HepG2 (cell line): ENCODE measurements around the gene SF3B6. TPM values are rescaled to one million over a fixed set of nuclear protein-coding genes. Genes with fewer than 3 reads are reported as not detected.

Experiments used
- ATF7-NPFF ChIP-seq: sonication (generic); formaldehyde crosslinking; IDR thresholded peaks from 2 replicates; pipeline ENCODE4 v1.8.1; 2023; ENCODE audit warnings: mild to moderate bottlenecking, low read depth, missing genetic modification reagents, moderate library complexity
- KDM3A ChIP-seq: IDR thresholded peaks from 2 replicates; pipeline ENCODE4 v1.6.1; 2018; ENCODE audit warnings: low read depth, missing compliant biosample characterization
- KLF11 ChIP-seq: IDR thresholded peaks from 2 replicates; pipeline ENCODE4 v1.6.1; 2016; ENCODE audit warnings: missing compliant biosample characterization
- NFYB ChIP-seq: sonication (generic); formaldehyde crosslinking; IDR thresholded peaks from 2 replicates; pipeline ENCODE4 v1.4.0; 2020; ENCODE audit warnings: missing genetic modification reagents
- PAX8 ChIP-seq: sonication (generic); formaldehyde crosslinking; IDR thresholded peaks from 2 replicates; pipeline ENCODE4 v1.8.0; 2022; ENCODE audit warnings: mild to moderate bottlenecking, missing genetic modification reagents, borderline replicate concordance
- POGZ ChIP-seq: sonication (generic); formaldehyde crosslinking; IDR thresholded peaks from 2 replicates; pipeline ENCODE4 v1.4.0; 2020; ENCODE audit warnings: mild to moderate bottlenecking, missing genetic modification reagents
- RFXAP ChIP-seq: sonication (generic); formaldehyde crosslinking; IDR thresholded peaks from 2 replicates; pipeline ENCODE4 v1.4.0; 2020; ENCODE audit warnings: missing genetic modification reagents, borderline replicate concordance
- SRSF1 ChIP-seq: fragments of 200-400 bp; formaldehyde crosslinking; optimal IDR thresholded peaks from 2 replicates; pipeline ENCODE3; 2017; ENCODE audit warnings: mild to moderate bottlenecking, low read depth, low read length, moderate library complexity
- ZNF496 ChIP-seq: sonication (generic); formaldehyde crosslinking; IDR thresholded peaks from 2 replicates; pipeline ENCODE4 v1.8.1; 2023; ENCODE audit warnings: mild to moderate bottlenecking, moderate library complexity, missing genetic modification reagents; ENCODE audit not compliant: insufficient replicate concordance
- ZNF550 ChIP-seq: sonication (generic); formaldehyde crosslinking; IDR thresholded peaks from 2 replicates; pipeline ENCODE4 v1.4.0; 2020; ENCODE audit warnings: mild to moderate bottlenecking, missing genetic modification reagents, borderline replicate concordance
- ZNF589 ChIP-seq: sonication (generic); formaldehyde crosslinking; conservative IDR thresholded peaks from 2 replicates; pipeline ENCODE4 v1.8.0; 2022; ENCODE audit warnings: mild to moderate bottlenecking, moderate library complexity, missing genetic modification reagents
- ZNF605 ChIP-seq: sonication (generic); formaldehyde crosslinking; IDR thresholded peaks from 2 replicates; pipeline ENCODE4 v1.8.0; 2022; ENCODE audit warnings: mild to moderate bottlenecking, missing genetic modification reagents
- ZNF7 ChIP-seq: IDR thresholded peaks from 2 replicates; pipeline ENCODE4 v1.6.1; 2016; ENCODE audit warnings: missing biosample characterization, missing genetic modification reagents
- ZNF777 ChIP-seq: sonication (generic); formaldehyde crosslinking; IDR thresholded peaks from 2 replicates; pipeline ENCODE4 v1.4.0; 2020; ENCODE audit warnings: missing genetic modification reagents
- polyA plus RNA-seq, 8 experiments: library from polyadenylated mRNA; depleted of rRNA in 3 of 8; stranded (reverse) in 7 of 8; unstranded in 1 of 8; fragments of >200 nt; fragmentation: Illumina TruSeq in 4 of 8; extraction: Trizol in 4 of 8; gene quantifications; 2 replicates each; pipeline versions ENCODE4 v1.2.1 to v1.2.3, GENCODE V29; 2011 to 2016; ENCODE audit warnings: low read depth in 4 of 8, missing spikeins in 1 of 8, mixed read lengths in 1 of 8; ENCODE audit not compliant: insufficient read depth in 1 of 8
- total RNA-seq, 5 experiments: library from RNA; depleted of rRNA; stranded (reverse); fragments of >200 nt; fragmentation: Illumina TruSeq; extraction: Trizol; gene quantifications; 2 replicates each; pipeline ENCODE4 v1.2.3, GENCODE V29; 2016; ENCODE audit warnings: low read depth in 1 of 5
- TF ChIP-seq, protein P1 (sequence below): sonication (generic); formaldehyde crosslinking; IDR thresholded peaks from 2 replicates; pipeline ENCODE4 v1.5.0; 2020; ENCODE audit warnings: mild to moderate bottlenecking, missing genetic modification reagents
- TF ChIP-seq, protein P2 (sequence below): sonication (generic); formaldehyde crosslinking; IDR thresholded peaks from 2 replicates; pipeline ENCODE4 v1.5.1; 2020; ENCODE audit warnings: missing genetic modification reagents, mild to moderate bottlenecking, borderline replicate concordance
- TF ChIP-seq, protein P3 (sequence below): sonication (generic); formaldehyde crosslinking; IDR thresholded peaks from 2 replicates; pipeline ENCODE4 v1.4.0; 2020; ENCODE audit warnings: missing genetic modification reagents
- TF ChIP-seq, protein P4 (sequence below): sonication (generic); formaldehyde crosslinking; IDR thresholded peaks from 2 replicates; pipeline ENCODE4 v1.4.0; 2020; ENCODE audit warnings: missing genetic modification reagents

The SF3B6 gene
- total and polyA plus RNA-seq, 2 of the 13 experiments (the other 11 are each of a cell fraction or from before 2014, with no cell fraction given) = 177 to 182 TPM

DNA sequence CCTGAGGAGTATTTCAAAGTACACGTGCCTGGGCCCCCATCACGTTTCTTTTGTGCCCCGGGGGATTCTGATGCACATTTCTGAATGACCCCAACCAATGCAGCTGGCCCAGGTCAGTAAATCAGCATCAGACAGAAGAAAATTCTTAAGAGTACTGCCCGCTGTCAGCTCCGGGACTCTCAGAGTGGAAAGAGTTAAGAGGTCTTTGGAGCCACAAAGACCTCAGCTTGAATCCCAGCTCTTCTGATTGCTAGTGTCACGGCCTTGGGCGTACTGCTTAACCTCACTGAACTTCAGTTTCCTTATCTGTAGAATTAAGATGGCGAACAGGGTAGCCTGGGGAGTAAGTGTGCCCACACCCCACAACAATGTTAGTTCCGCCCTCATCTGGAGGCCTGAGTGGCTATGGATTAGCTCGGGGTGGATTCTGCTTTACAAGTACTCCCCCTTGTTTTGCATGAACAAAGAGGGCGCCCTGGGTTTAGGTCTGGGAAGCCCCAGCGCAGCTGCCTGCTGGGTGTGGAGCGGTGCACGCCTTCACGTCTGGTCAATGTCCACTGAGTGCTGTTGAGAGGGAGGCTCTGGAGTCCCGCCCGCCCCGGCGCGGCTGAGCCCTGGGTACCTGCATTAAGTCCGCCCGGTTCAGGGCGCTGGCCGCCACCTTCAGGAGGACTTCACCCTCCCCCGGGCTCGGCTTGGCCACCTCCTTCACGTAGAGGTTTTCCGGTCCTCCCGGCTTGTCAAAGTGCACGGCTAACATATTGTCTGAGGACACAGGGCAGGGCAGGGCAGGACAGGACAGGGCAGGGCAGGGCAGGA is 7.7 kb upstream of the SF3B6 start (continued):
- TF ChIP-seq, protein P1, sequence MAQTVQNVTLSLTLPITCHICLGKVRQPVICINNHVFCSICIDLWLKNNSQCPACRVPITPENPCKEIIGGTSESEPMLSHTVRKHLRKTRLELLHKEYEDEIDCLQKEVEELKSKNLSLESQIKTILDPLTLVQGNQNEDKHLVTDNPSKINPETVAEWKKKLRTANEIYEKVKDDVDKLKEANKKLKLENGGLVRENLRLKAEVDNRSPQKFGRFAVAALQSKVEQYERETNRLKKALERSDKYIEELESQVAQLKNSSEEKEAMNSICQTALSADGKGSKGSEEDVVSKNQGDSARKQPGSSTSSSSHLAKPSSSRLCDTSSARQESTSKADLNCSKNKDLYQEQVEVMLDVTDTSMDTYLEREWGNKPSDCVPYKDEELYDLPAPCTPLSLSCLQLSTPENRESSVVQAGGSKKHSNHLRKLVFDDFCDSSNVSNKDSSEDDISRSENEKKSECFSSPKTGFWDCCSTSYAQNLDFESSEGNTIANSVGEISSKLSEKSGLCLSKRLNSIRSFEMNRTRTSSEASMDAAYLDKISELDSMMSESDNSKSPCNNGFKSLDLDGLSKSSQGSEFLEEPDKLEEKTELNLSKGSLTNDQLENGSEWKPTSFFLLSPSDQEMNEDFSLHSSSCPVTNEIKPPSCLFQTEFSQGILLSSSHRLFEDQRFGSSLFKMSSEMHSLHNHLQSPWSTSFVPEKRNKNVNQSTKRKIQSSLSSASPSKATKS (CRISPR knock-in tag) = no peak
- TF ChIP-seq POGZ (CRISPR knock-in tag) (no peak; the same call in 1 of the 2 replicates), KDM3A (CRISPR knock-in tag) (no peak), KLF11 (CRISPR knock-in tag) (0 out of 2 replicates have a peak, but pooled peaks have one; percentile 74), ZNF589 (CRISPR knock-in tag) (peak; percentile 93), ZNF777 (CRISPR knock-in tag) (no peak; the same call in 1 of the 2 replicates), ZNF550 (CRISPR knock-in tag) (no peak), ZNF496 (CRISPR knock-in tag) (no peak), PAX8 (CRISPR knock-in tag) (no peak; the same call in none of the 2 replicates), ATF7-NPFF (peak; percentile 74; the same call in 1 of the 2 replicates), ZNF7 (CRISPR knock-in tag) (no peak), SRSF1 (peak; percentile 74), NFYB (CRISPR knock-in tag) (0 out of 2 replicates have a peak, but pooled peaks have one; percentile 10), RFXAP (CRISPR knock-in tag) (peak; percentile 78; the same call in 1 of the 2 replicates), ZNF605 (CRISPR knock-in tag) (peak; percentile 96)
- TF ChIP-seq, protein P2, sequence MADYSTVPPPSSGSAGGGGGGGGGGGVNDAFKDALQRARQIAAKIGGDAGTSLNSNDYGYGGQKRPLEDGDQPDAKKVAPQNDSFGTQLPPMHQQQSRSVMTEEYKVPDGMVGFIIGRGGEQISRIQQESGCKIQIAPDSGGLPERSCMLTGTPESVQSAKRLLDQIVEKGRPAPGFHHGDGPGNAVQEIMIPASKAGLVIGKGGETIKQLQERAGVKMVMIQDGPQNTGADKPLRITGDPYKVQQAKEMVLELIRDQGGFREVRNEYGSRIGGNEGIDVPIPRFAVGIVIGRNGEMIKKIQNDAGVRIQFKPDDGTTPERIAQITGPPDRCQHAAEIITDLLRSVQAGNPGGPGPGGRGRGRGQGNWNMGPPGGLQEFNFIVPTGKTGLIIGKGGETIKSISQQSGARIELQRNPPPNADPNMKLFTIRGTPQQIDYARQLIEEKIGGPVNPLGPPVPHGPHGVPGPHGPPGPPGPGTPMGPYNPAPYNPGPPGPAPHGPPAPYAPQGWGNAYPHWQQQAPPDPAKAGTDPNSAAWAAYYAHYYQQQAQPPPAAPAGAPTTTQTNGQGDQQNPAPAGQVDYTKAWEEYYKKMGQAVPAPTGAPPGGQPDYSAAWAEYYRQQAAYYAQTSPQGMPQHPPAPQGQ (CRISPR knock-in tag) = no peak
- TF ChIP-seq, protein P3, sequence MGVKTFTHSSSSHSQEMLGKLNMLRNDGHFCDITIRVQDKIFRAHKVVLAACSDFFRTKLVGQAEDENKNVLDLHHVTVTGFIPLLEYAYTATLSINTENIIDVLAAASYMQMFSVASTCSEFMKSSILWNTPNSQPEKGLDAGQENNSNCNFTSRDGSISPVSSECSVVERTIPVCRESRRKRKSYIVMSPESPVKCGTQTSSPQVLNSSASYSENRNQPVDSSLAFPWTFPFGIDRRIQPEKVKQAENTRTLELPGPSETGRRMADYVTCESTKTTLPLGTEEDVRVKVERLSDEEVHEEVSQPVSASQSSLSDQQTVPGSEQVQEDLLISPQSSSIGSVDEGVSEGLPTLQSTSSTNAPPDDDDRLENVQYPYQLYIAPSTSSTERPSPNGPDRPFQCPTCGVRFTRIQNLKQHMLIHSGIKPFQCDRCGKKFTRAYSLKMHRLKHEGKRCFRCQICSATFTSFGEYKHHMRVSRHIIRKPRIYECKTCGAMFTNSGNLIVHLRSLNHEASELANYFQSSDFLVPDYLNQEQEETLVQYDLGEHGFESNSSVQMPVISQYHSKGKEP (CRISPR knock-in tag) = no peak
- TF ChIP-seq, protein P4, sequence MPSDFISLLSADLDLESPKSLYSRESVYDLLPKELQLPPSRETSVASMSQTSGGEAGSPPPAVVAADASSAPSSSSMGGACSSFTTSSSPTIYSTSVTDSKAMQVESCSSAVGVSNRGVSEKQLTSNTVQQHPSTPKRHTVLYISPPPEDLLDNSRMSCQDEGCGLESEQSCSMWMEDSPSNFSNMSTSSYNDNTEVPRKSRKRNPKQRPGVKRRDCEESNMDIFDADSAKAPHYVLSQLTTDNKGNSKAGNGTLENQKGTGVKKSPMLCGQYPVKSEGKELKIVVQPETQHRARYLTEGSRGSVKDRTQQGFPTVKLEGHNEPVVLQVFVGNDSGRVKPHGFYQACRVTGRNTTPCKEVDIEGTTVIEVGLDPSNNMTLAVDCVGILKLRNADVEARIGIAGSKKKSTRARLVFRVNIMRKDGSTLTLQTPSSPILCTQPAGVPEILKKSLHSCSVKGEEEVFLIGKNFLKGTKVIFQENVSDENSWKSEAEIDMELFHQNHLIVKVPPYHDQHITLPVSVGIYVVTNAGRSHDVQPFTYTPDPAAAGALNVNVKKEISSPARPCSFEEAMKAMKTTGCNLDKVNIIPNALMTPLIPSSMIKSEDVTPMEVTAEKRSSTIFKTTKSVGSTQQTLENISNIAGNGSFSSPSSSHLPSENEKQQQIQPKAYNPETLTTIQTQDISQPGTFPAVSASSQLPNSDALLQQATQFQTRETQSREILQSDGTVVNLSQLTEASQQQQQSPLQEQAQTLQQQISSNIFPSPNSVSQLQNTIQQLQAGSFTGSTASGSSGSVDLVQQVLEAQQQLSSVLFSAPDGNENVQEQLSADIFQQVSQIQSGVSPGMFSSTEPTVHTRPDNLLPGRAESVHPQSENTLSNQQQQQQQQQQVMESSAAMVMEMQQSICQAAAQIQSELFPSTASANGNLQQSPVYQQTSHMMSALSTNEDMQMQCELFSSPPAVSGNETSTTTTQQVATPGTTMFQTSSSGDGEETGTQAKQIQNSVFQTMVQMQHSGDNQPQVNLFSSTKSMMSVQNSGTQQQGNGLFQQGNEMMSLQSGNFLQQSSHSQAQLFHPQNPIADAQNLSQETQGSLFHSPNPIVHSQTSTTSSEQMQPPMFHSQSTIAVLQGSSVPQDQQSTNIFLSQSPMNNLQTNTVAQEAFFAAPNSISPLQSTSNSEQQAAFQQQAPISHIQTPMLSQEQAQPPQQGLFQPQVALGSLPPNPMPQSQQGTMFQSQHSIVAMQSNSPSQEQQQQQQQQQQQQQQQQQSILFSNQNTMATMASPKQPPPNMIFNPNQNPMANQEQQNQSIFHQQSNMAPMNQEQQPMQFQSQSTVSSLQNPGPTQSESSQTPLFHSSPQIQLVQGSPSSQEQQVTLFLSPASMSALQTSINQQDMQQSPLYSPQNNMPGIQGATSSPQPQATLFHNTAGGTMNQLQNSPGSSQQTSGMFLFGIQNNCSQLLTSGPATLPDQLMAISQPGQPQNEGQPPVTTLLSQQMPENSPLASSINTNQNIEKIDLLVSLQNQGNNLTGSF (CRISPR knock-in tag) = no peak; the same call in 1 of the 2 replicates
